Cardiac fibroblast (primary cell): ENCODE results near the gene MYO1C.
"Not testable (repeated sequence)": the region's sequence is repeated elsewhere in the genome, so short reads cannot be mapped to it uniquely, and the experiment has no call there.

Experiments used
- DNase-seq, 2 donors: peaks; one replicate each; pipeline versions ENCODE4 v3.0.0 to v3.0.0-alpha.2; 2010; ENCODE audit warnings: low read depth in 2 of 2
- H3K4me3 ChIP-seq, 2 donors: replicated peaks in 1 of 2; 1 replicate in 1 of 2; 2 replicates in 1 of 2; pipeline ENCODE4 v1.5.1; 2011; ENCODE audit warnings: low read depth in 2 of 2, low read length in 2 of 2, mild to moderate bottlenecking in 2 of 2, moderate library complexity in 1 of 2
- CTCF ChIP-seq: IDR thresholded peaks from one replicate; pipeline ENCODE4 v1.5.1; 2011; ENCODE audit warnings: low read depth, mild to moderate bottlenecking, low read length, inconsistent platforms

Gene MYO1C

GRCh38 chr17:1461198-1461944 is 31.1 kb downstream of the MYO1C start:
- peak in 1 of 2 donors; percentile 21 for DNase-seq
- no peak for TF ChIP-seq CTCF
- H3K4me3 ChIP-seq, result no peak overlapping the region

- peak; percentile 29 to 32 for DNase-seq
- no peak for TF ChIP-seq CTCF
- H3K4me3 ChIP-seq, result no peak overlapping the region
These were observed 32.3 kb downstream of the MYO1C start for GRCh38 chr17:1460233-1460632.

GRCh38 chr17:1455797-1456599 is 36.5 kb downstream of the MYO1C start, which contains the start of gene CRK:
TSS of gene CRK (minus strand) at chr17:1456232. CDS start at chr17:1456117, 115 bp downstream.
- peak; percentile 94 to 97 for DNase-seq
- TF ChIP-seq CTCF, result peak; percentile 8
- H3K4me3 ChIP-seq, result peak within 1 kb of the TSS; percentile 94 to 96

- DNase-seq, result peak; percentile 78 to 79
- peak; percentile 83 for TF ChIP-seq CTCF
- H3K4me3 ChIP-seq, result peak overlapping the region; percentile 94 to 96
These were observed 37.1 kb downstream of the MYO1C start for GRCh38 chr17:1455291-1455796.

GRCh38 chr17:1454541-1454940 is 37.9 kb downstream of the MYO1C start:
- H3K4me3 ChIP-seq, result peak overlapping the region; percentile 94 to 96
- TF ChIP-seq CTCF, result no peak
- DNase-seq, result peak in 1 of 2 donors; percentile 22

GRCh38 chr17:1453694-1454093 is 38.8 kb downstream of the MYO1C start:
- H3K4me3 ChIP-seq, DNase-seq: not testable (repeated sequence)

- H3K4me3 ChIP-seq, result no peak overlapping the region
- no peak for TF ChIP-seq CTCF
- DNase-seq, result no peak
These were observed 39.6 kb downstream of the MYO1C start for GRCh38 chr17:1452836-1453235.

GRCh38 chr17:1450261-1450660 is 42.2 kb downstream of the MYO1C start:
- H3K4me3 ChIP-seq, DNase-seq: not testable (repeated sequence)
